ENCODE data around the gene MESP1.

- TF ChIP-seq POLR2A (IDR thresholded peaks at IDR 0.05), result no peak
- TF ChIP-seq, protein P1, sequence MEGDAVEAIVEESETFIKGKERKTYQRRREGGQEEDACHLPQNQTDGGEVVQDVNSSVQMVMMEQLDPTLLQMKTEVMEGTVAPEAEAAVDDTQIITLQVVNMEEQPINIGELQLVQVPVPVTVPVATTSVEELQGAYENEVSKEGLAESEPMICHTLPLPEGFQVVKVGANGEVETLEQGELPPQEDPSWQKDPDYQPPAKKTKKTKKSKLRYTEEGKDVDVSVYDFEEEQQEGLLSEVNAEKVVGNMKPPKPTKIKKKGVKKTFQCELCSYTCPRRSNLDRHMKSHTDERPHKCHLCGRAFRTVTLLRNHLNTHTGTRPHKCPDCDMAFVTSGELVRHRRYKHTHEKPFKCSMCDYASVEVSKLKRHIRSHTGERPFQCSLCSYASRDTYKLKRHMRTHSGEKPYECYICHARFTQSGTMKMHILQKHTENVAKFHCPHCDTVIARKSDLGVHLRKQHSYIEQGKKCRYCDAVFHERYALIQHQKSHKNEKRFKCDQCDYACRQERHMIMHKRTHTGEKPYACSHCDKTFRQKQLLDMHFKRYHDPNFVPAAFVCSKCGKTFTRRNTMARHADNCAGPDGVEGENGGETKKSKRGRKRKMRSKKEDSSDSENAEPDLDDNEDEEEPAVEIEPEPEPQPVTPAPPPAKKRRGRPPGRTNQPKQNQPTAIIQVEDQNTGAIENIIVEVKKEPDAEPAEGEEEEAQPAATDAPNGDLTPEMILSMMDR (IDR thresholded peaks at IDR 0.05), result no peak
These were observed 26.0 kb downstream of the MESP1 start for GRCh38 chr15:89725064-89725463.
